Right lobe of liver (tissue), 6 donors: ENCODE data around the gene SUPT6H. TPM values are rescaled to one million over a fixed set of nuclear protein-coding genes. Genes with fewer than 3 reads are reported as not detected.

Experiments
- ATAC-seq, 4 donors: fragments of 200-7000 bp; cut with Tn5 transposase; one replicate each; pipeline ENCODE4 v1.9.1; 2020; ENCODE audit warnings: mild to moderate bottlenecking in 4 of 4, moderate library complexity in 4 of 4
- DNase-seq, 3 donors: peaks; one replicate each; pipeline ENCODE4 v3.0.0-alpha.2; 2020
- H3K27ac ChIP-seq, 3 donors: fragments of 200-600 bp; one replicate each; pipeline ENCODE4 v1.8.0; 2022
- H3K27me3 ChIP-seq, 2 donors: fragments of 200-600 bp; one replicate each; pipeline ENCODE4 v1.8.0; 2022
- H3K36me3 ChIP-seq, 4 donors: fragments of 200-600 bp; sonication (generic) in 1 of 4; one replicate each; pipeline versions ENCODE4 v1.5.1 to v1.8.0; 2017 to 2022; ENCODE audit warnings: control low read depth in 1 of 4
- H3K4me1 ChIP-seq, 4 donors: fragments of 200-600 bp; sonication (generic) in 1 of 4; one replicate each; pipeline versions ENCODE4 v1.5.1 to v1.8.0; 2017 to 2022; ENCODE audit warnings: control low read depth in 1 of 4
- H3K4me3 ChIP-seq, 3 donors: fragments of 200-600 bp; one replicate each; pipeline ENCODE4 v1.8.0; 2022
- H3K9me3 ChIP-seq, 4 donors: fragments of 200-600 bp; sonication (generic) in 1 of 4; one replicate each; pipeline versions ENCODE4 v1.5.1 to v1.8.0; 2017 to 2022; ENCODE audit warnings: control low read depth in 1 of 4
- CTCF ChIP-seq, 4 donors: fragments of 200-600 bp in 3 of 4; fragments of 450-650 bp in 1 of 4; IDR thresholded peaks; one replicate each; pipeline versions ENCODE4 v1.5.1 to v1.8.0; 2016 to 2022; ENCODE audit warnings: antibody characterized with exemption in 4 of 4, mild to moderate bottlenecking in 2 of 4
- POLR2A ChIP-seq: fragments of 450-650 bp; IDR thresholded peaks from one replicate; pipeline ENCODE4 v1.6.1; 2017; ENCODE audit warnings: antibody characterized with exemption, mild to moderate bottlenecking
- WGBS: methylation state at CpG from one replicate; pipeline ENCODE4 v1.1.6; 2018; ENCODE audit warnings: low coverage, low lambda C conversion rate; ENCODE audit not compliant: insufficient coverage; ENCODE audit errors: missing lambda C conversion rate; 5-methylcytosine and 5-hydroxymethylcytosine counted together
- intact Hi-C, 2 donors: fragments of 100-400 bp; cut with DNase I; formaldehyde crosslinking; loops; one replicate each; pipeline versions ENCODE4 v1.11.2 to v1.14.1; 2022
- total RNA-seq, 6 experiments: library from RNA; depleted of rRNA in 2 of 6; stranded (reverse); fragments of >200 nt in 2 of 6; fragmentation: NEBNext Ultra II Directional in 3 of 6; extraction: Animal tissue kit (Norgen Biotek cat#: 25700) in 3 of 6; gene quantifications; one replicate each; pipeline versions ENCODE4 v1.1.0 to v1.2.4, GENCODE V29; 2016 to 2023
- donor health status: DM: no; HTN: yes; CAD: no.
- donor health status: DM: no; HTN: no; CAD: no.
- donor health status: DM: no; HTN: no; CAD: no.
- donor health status: DM: no; HTN: yes; CAD: no.
- donor health status: DM: no; HTN: yes; CAD: no.

SUPT6H gene
- total RNA-seq, 6 experiments from 2014 or later, result 28.8 to 38.0 (median 34.0) TPM

DNA sequence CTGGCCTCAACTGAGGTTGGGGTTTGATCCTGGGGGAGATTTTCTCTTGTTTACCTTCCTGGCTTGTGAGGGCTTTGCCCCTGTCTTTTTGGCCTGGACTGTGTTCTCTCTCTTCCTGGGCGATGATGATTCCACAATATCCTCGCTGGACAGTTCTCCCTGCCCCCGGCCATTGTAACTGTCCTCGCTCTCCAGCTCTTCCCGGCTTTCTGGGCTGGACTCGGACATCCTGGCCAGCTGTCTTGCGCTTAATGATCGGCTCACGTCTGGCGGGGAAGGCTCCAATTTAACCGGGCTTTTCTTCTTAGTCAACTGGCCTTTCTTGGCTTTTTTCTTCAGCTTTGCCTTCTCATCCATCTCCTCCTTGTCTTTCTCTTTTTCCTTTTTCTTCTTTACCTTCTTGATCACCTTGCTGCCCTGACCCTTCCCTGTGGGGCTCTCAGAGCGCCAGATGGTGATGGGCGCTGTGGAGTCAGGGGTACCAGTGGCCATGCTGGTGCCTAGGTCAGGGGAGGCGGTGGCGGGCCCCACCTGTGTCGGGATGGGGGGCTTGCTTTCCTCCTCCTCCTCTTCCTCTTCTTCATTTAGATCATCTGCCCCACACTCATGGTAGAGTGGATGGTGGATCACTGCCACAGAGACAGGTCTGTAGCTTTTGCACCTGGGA, 41.7 kb downstream of the SUPT6H start:
- no peak overlapping the region for H3K27ac ChIP-seq
- DNase-seq (no peak), ATAC-seq (no peak)
- no peak overlapping the region for H3K4me3 ChIP-seq
- intact Hi-C loops, result no loop called here
- H3K36me3 ChIP-seq, result peaks cover 6 to 52% (median 23%) of the 10 kb centered on the region in 4 donors
- no peaks in the 10 kb centered on the region for H3K27me3 ChIP-seq
- TF ChIP-seq POLR2A (no peak), CTCF (IDR thresholded peaks at IDR 0.05) (no peak)
- no peaks in the 10 kb centered on the region for H3K9me3 ChIP-seq
- WGBS, result 77% methylated on average over 11 of the region's 16 CpGs
- H3K4me1 ChIP-seq, result peaks cover 0 to 15% (median under 1%) of the 10 kb centered on the region in 4 donors

DNA sequence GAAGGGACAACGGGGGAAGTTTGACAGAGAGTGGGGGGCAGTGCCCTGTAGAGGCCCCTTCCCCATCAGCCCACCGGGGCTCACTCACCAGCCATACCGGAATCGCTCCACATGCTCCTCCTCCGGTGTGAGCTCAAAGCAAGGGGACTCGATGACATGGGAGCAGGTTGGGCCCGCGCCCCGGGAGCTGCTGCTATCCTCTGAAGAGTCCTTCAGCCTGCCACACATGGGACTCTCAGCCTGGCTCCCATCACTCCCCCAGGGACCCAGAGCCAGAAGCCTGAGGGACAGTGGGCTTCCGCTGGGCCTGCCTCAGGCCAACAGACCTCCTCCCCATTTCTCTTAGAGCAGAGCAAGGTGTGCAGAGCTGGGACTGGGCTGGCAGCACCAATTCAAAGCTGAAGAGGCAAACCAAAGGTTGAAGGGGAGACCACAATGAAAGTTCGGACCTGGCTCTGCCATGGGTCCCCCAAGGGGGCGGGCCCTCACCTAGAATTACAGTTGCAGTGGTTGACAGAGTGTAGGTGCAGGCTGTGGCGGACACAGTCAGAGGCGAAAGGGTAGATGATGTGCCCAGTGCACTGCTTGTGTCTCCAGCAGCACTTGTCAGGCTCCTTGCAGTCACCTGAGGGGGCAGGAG, 42.3 kb downstream of the SUPT6H start:
- Histone ChIP-seq H3K36me3 (peaks cover 6 to 45% (median 21%) of the 10 kb centered on the region in 4 donors), H3K27ac (no peak overlapping the region), H3K27me3 (no peaks in the 10 kb centered on the region), H3K9me3 (no peaks in the 10 kb centered on the region), H3K4me3 (no peak overlapping the region), H3K4me1 (peaks cover 0 to 15% (median 0%) of the 10 kb centered on the region in 4 donors)
- TF ChIP-seq POLR2A (no peak), CTCF (IDR thresholded peaks at IDR 0.05) (no peak)
- 100% methylated on average over 1 of the region's 14 CpGs for WGBS
- DNase-seq (no peak), ATAC-seq (no peak)
- intact Hi-C loops, result no loop called here

GRCh38 chr17:28705074-28705659, 43.2 kb downstream of the SUPT6H start:
- no peak for TF ChIP-seq POLR2A
- TF ChIP-seq CTCF (IDR thresholded peaks at IDR 0.05), result no peak
- intact Hi-C loops, result no loop called here
- Histone ChIP-seq H3K9me3 (no peaks in the 10 kb centered on the region), H3K4me3 (no peak overlapping the region), H3K27ac (no peak overlapping the region), H3K4me1 (peaks cover 0 to 15% (median 2%) of the 10 kb centered on the region in 4 donors), H3K27me3 (no peaks in the 10 kb centered on the region), H3K36me3 (peaks cover 3 to 37% (median 14%) of the 10 kb centered on the region in 4 donors)
- ATAC-seq, result peak in 1 of 4 donors; percentile 2
- WGBS, result 85% methylated on average over 2 of the region's 5 CpGs
- DNase-seq, result no peak

DNA sequence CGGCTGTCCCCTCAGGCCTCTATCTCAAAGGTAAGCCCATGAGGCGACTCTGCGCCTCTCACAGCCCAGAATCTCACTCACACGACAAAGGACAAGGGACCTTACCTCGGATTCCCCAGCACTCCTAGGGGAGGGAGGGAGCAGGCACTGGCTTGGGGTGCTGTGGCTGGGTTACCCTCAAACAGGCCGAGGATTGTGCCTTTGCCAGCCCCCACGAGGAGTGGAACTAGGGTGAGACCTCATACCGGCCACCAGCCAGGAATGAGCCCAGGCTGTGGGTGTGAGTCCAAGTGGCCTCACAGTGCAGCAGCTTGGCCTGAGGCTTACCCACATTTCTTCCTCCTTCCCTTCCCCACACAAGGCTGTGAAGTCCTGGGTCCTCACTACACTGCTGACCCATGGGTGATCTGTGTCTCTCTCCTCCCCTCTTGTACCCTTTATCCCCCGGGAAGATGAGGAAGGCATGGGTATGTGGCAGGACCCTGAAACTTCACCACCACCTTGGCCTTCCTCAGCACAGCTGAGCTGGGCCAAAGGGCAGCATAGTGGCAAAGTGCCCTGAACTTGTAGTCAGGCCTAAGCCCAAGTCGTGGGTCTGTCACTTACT, 43.8 kb downstream of the SUPT6H start:
- peaks cover 0 to 15% (median 5%) of the 10 kb centered on the region in 4 donors for H3K4me1 ChIP-seq
- no peaks in the 10 kb centered on the region for H3K9me3 ChIP-seq
- TF ChIP-seq CTCF (IDR thresholded peaks at IDR 0.05), result no peak
- TF ChIP-seq POLR2A, result no peak
- H3K27ac ChIP-seq, result no peak overlapping the region
- ATAC-seq (peak in 1 of 4 donors; percentile 2), DNase-seq (no peak)
- H3K4me3 ChIP-seq, result no peak overlapping the region
- H3K27me3 ChIP-seq, result no peaks in the 10 kb centered on the region
- WGBS, result 60% methylated on average over 6 of the region's 10 CpGs
- peaks cover 0 to 30% (median 9%) of the 10 kb centered on the region in 4 donors for H3K36me3 ChIP-seq
- intact Hi-C loops, result no loop called here
